A549 (cell line): ENCODE data around the gene ZNF443. TPM values are rescaled to one million over a fixed set of nuclear protein-coding genes. Genes with fewer than 3 reads are reported as not detected.
"Not testable (repeated sequence)": the region's sequence is repeated elsewhere in the genome, so short reads cannot be mapped to it uniquely, and the experiment has no call there.

Source experiments
- ATAC-seq, 2 experiments: fragments of 200-7000 bp in 1 of 2; fragments of >200 bp in 1 of 2; cut with Nextera tagmentation in 1 of 2; cut with Tn5 transposase in 1 of 2; 3 replicates each; pipeline versions ENCODE4 v1.8.0 to v1.9.1; 2018 to 2020; ENCODE audit warnings: mild to moderate bottlenecking in 1 of 2, moderate library complexity in 1 of 2
- CTCF ChIA-PET: fragments of 300-600 bp; sonication (Branson Sonifier 250); formaldehyde crosslinking; extraction: SDS; loops from one replicate; lab custom pipeline; 2021; ENCODE audit warnings: antibody characterized with exemption, inconsistent platforms; lab: Yijun Ruan, JAX
- POLR2A ChIA-PET: fragments of 350-600 bp; formaldehyde crosslinking; extraction: SDS; loops from one replicate; lab custom pipeline; 2021; ENCODE audit warnings: antibody characterized with exemption, inconsistent platforms; lab: Yijun Ruan, JAX
- DNase-seq, 2 experiments: peaks; one replicate each; pipeline versions ENCODE4 v3.0.0 to v3.0.0-alpha.2; 2011 to 2016; ENCODE audit warnings: low read depth in 1 of 2, low spot score in 1 of 2
- FAIRE-seq: peaks from 2 replicates; lab custom pipeline; 2011; peaks lifted over from hg19 to GRCh38; lab: Jason Lieb, UNC
- H3K27ac ChIP-seq, 2 experiments: fragments of >200 bp; sonication (Bioruptor Twin); formaldehyde crosslinking; 3 replicates each; pipeline ENCODE4 v1.5.1; 2016 to 2017
- H3K4me1 ChIP-seq: fragments of >200 bp; sonication (Bioruptor Twin); formaldehyde crosslinking; 3 replicates; pipeline ENCODE4 v1.6.1; 2016
- H3K4me2 ChIP-seq: fragments of >200 bp; sonication (Bioruptor Twin); formaldehyde crosslinking; 3 replicates; pipeline ENCODE4 v1.6.1; 2016
- H3K4me3 ChIP-seq: fragments of >200 bp; sonication (Bioruptor Twin); formaldehyde crosslinking; 3 replicates; pipeline ENCODE4 v1.5.1; 2016
- H3K9me3 ChIP-seq: fragments of >200 bp; sonication (Bioruptor Twin); formaldehyde crosslinking; 3 replicates; pipeline ENCODE4 v1.6.1; 2016
- BHLHE40 ChIP-seq: IDR thresholded peaks from 2 replicates; pipeline ENCODE4 v1.6.1; 2012; ENCODE audit warnings: low read depth, low read length, inconsistent platforms
- CBX8 ChIP-seq: fragments of 200-600 bp; sonication (generic); IDR thresholded peaks from 2 replicates; pipeline ENCODE4 v1.6.1; 2016
- EHF ChIP-seq: fragments of 250-450 bp; sonication (Bioruptor Pico); IDR thresholded peaks from 2 replicates; pipeline ENCODE4 v1.5.0; 2020; ENCODE audit warnings: mild to moderate bottlenecking
- EP300 ChIP-seq, 2 experiments: fragments of >200 bp; sonication (Bioruptor Twin); formaldehyde crosslinking; IDR thresholded peaks; 2 replicates in 1 of 2; 3 replicates in 1 of 2; pipeline ENCODE4 v1.6.1; 2016 to 2017
- ESRRA ChIP-seq: fragments of 150-350 bp; IDR thresholded peaks from 2 replicates; pipeline ENCODE4 v1.6.1; 2014; ENCODE audit warnings: mild to moderate bottlenecking, low read length, borderline replicate concordance
- FOSB ChIP-seq: fragments of 250-450 bp; sonication (Bioruptor Pico); IDR thresholded peaks from 2 replicates; pipeline ENCODE4 v1.5.0; 2020; ENCODE audit warnings: mild to moderate bottlenecking, moderate library complexity
- HDAC2 ChIP-seq: fragments of 200-600 bp; sonication (generic); IDR thresholded peaks from 2 replicates; pipeline ENCODE4 v1.6.1; 2016
- HOXA7 ChIP-seq: fragments of 250-450 bp; sonication (Bioruptor Pico); IDR thresholded peaks from 2 replicates; pipeline ENCODE4 v1.5.0; 2020; ENCODE audit warnings: mild to moderate bottlenecking, moderate library complexity
- HOXB13 ChIP-seq: fragments of 250-450 bp; sonication (Bioruptor Pico); IDR thresholded peaks from 2 replicates; pipeline ENCODE4 v1.5.0; 2020; ENCODE audit warnings: low read depth, mild to moderate bottlenecking, moderate library complexity
- HOXB5 ChIP-seq: fragments of 250-450 bp; sonication (Bioruptor Pico); IDR thresholded peaks from 2 replicates; pipeline ENCODE4 v1.5.0; 2020; ENCODE audit warnings: mild to moderate bottlenecking, moderate library complexity
- KDM1A ChIP-seq: fragments of 200-600 bp; sonication (generic); IDR thresholded peaks from 2 replicates; pipeline ENCODE4 v1.6.1; 2016; ENCODE audit warnings: low read depth, mild to moderate bottlenecking
- MAFK ChIP-seq: fragments of 450-650 bp; IDR thresholded peaks from 2 replicates; pipeline ENCODE4 v1.6.1; 2014; ENCODE audit not compliant: partially characterized antibody
- MYC ChIP-seq: IDR thresholded peaks from 2 replicates; pipeline ENCODE4 v1.6.1; 2012; ENCODE audit warnings: mild to moderate bottlenecking, inconsistent platforms, low read length, improper control_type of control experiment, borderline replicate concordance
- NFE2L2 ChIP-seq: fragments of 150-350 bp; conservative IDR thresholded peaks from 2 replicates; pipeline ENCODE4 v1.6.1; 2014; ENCODE audit warnings: low read length
- NR3C1 ChIP-seq: fragments of >200 bp; sonication (Bioruptor Twin); formaldehyde crosslinking; IDR thresholded peaks from 3 replicates; pipeline ENCODE4 v1.6.1; 2017
- PHF8 ChIP-seq: fragments of 200-600 bp; sonication (generic); IDR thresholded peaks from 2 replicates; pipeline ENCODE4 v1.6.1; 2016; ENCODE audit warnings: low read depth, mild to moderate bottlenecking, antibody characterized with exemption, moderate library complexity, borderline replicate concordance
- RAD21 ChIP-seq, 2 experiments: fragments of >200 bp in 1 of 2; sonication (Bioruptor Twin) in 1 of 2; formaldehyde crosslinking in 1 of 2; IDR thresholded peaks in 1 of 2; conservative IDR thresholded peaks in 1 of 2; 2 replicates in 1 of 2; 3 replicates in 1 of 2; pipeline ENCODE4 v1.6.1; 2012 to 2018; ENCODE audit warnings: inconsistent platforms in 1 of 2
- RARB ChIP-seq: fragments of 250-450 bp; sonication (Bioruptor Pico); IDR thresholded peaks from 2 replicates; pipeline ENCODE4 v1.8.0; 2021; ENCODE audit warnings: mild to moderate bottlenecking, moderate library complexity
- RCOR1 ChIP-seq: fragments of 150-350 bp; IDR thresholded peaks from 2 replicates; pipeline ENCODE4 v1.6.1; 2014; ENCODE audit warnings: antibody characterized with exemption, low read length, low read depth
- RFX5 ChIP-seq: fragments of 450-650 bp; IDR thresholded peaks from 2 replicates; pipeline ENCODE4 v1.7.1; 2014; ENCODE audit warnings: antibody characterized with exemption, mild to moderate bottlenecking, moderate library complexity
- TFCP2L1 ChIP-seq: fragments of 250-450 bp; sonication (Bioruptor Pico); IDR thresholded peaks from 2 replicates; pipeline ENCODE4 v1.5.0; 2021; ENCODE audit warnings: mild to moderate bottlenecking
- ZC3H11A ChIP-seq: fragments of 450-650 bp; IDR thresholded peaks from 2 replicates; pipeline ENCODE4 v1.6.1; 2014; ENCODE audit warnings: antibody characterized with exemption, mild to moderate bottlenecking
- ZFP36 ChIP-seq: fragments of 450-650 bp; IDR thresholded peaks from 2 replicates; pipeline ENCODE4 v1.6.1; 2014; ENCODE audit warnings: borderline replicate concordance; ENCODE audit not compliant: partially characterized antibody
- WGBS: methylation state at CpG from one replicate; pipeline ENCODE4 v1.1.6; 2017; ENCODE audit errors: missing lambda C conversion rate; 5-methylcytosine and 5-hydroxymethylcytosine counted together
- polyA plus RNA-seq, 4 experiments: library from polyadenylated mRNA; depleted of rRNA in 3 of 4; stranded (reverse); fragments of >200 nt; fragmentation: RNase III in 1 of 4; extraction: RNeasy Plus Mini Kit Qiagen cat#74134 plus additional on column Dnase treatment in 1 of 4; gene quantifications; 2 replicates in 3 of 4; 3 replicates in 1 of 4; pipeline ENCODE4 v1.2.3, GENCODE V29; 2011 to 2017
- TF ChIP-seq, protein P1 (sequence below): fragments of 450-650 bp; IDR thresholded peaks from 2 replicates; pipeline ENCODE4 v1.6.1; 2014; ENCODE audit warnings: antibody characterized with exemption
- TF ChIP-seq, protein P2 (sequence below): IDR thresholded peaks from 2 replicates; pipeline ENCODE4 v1.6.1; 2012; ENCODE audit warnings: low read depth, borderline replicate concordance
- TF ChIP-seq, protein P3 (sequence below): IDR thresholded peaks from 2 replicates; pipeline ENCODE4 v1.6.1; 2012
- TF ChIP-seq, protein P4 (sequence below): IDR thresholded peaks from 2 replicates; pipeline ENCODE4 v1.6.1; 2012
- TF ChIP-seq, protein P5 (sequence below): fragments of 250-450 bp; sonication (Bioruptor Pico); IDR thresholded peaks from 2 replicates; pipeline ENCODE4 v1.5.0; 2021; ENCODE audit warnings: mild to moderate bottlenecking, moderate library complexity, borderline replicate concordance

The ZNF443 gene
- polyA plus RNA-seq, 2 of the 4 experiments (the other 2 are of a cell fraction), result 1.0 to 1.1 TPM

DNA sequence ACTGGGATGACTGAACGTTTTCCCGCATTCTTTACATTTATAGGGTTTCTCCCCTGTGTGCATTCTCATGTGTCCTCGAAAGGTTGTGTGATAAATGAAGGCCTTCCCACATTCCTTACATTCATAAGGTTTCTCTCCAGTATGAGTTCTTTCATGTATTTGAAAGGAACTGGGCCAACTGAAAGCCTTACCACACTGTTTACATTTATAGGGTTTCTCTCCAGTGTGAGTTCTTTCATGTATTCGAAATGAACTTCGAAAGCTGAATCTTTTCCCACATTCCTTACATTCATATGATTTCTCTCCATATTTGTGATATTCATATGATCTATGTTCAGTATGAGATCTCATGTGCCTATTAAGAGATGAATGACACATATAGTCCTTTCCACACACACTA lies 24.4 kb upstream of the ZNF443 start:
- Histone ChIP-seq H3K4me3 (no peak overlapping the region), H3K4me2 (no peak overlapping the region), H3K9me3 (peaks cover 18% of the 10 kb centered on the region), H3K27ac (no peak overlapping the region), H3K4me1 (no peaks in the 10 kb centered on the region)
- WGBS, result 31% methylated on average over 5 of the region's 5 CpGs
- ChIA-PET CTCF (interaction anchor here (0.6 kb wide), 1 partner anchor 9 kb away, joined by 3 read pairs; no protein-coding TSS in a partner anchor), POLR2A (no interaction called here)
- FAIRE-seq (no peak), DNase-seq (no peak), ATAC-seq (no peak)
- TF ChIP-seq EHF (CRISPR knock-in tag) (no peak), CBX8 (no peak), FOSB (CRISPR knock-in tag) (no peak), NR3C1 (no peak), TFCP2L1 (CRISPR knock-in tag) (no peak)
- TF ChIP-seq, protein P1, sequence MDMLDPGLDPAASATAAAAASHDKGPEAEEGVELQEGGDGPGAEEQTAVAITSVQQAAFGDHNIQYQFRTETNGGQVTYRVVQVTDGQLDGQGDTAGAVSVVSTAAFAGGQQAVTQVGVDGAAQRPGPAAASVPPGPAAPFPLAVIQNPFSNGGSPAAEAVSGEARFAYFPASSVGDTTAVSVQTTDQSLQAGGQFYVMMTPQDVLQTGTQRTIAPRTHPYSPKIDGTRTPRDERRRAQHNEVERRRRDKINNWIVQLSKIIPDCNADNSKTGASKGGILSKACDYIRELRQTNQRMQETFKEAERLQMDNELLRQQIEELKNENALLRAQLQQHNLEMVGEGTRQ, result no peak
- TF ChIP-seq, protein P2, sequence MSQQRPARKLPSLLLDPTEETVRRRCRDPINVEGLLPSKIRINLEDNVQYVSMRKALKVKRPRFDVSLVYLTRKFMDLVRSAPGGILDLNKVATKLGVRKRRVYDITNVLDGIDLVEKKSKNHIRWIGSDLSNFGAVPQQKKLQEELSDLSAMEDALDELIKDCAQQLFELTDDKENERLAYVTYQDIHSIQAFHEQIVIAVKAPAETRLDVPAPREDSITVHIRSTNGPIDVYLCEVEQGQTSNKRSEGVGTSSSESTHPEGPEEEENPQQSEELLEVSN, result no peak
- TF ChIP-seq, protein P3, sequence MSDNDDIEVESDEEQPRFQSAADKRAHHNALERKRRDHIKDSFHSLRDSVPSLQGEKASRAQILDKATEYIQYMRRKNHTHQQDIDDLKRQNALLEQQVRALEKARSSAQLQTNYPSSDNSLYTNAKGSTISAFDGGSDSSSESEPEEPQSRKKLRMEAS, result no peak
- TF ChIP-seq, protein P4, sequence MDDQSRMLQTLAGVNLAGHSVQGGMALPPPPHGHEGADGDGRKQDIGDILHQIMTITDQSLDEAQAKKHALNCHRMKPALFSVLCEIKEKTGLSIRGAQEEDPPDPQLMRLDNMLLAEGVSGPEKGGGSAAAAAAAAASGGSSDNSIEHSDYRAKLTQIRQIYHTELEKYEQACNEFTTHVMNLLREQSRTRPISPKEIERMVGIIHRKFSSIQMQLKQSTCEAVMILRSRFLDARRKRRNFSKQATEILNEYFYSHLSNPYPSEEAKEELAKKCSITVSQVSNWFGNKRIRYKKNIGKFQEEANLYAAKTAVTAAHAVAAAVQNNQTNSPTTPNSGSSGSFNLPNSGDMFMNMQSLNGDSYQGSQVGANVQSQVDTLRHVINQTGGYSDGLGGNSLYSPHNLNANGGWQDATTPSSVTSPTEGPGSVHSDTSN, result no peak

DNA sequence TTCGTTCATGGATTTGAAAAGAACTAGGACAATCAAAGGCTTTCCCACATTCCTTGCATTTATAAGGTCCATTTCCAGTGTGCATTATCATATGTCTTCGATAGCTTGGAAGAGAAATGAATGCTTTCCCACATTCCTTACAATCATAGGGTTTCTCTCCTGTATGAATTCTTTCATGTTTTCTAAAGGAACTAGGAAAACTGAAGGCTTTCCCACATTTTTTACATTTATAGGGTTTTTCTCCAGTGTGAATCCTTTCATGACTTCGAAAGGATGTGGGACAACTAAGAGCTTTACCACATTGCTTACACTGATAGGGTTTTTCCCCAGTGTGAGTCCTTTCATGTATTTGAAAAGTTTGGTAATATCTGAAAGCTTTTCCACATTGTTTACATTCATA lies 23.9 kb upstream of the ZNF443 start:
- WGBS, result 8% methylated on average over 3 of the region's 3 CpGs
- no peak for TF ChIP-seq NFE2L2
- no peak for TF ChIP-seq RCOR1
- TF ChIP-seq, protein P5, sequence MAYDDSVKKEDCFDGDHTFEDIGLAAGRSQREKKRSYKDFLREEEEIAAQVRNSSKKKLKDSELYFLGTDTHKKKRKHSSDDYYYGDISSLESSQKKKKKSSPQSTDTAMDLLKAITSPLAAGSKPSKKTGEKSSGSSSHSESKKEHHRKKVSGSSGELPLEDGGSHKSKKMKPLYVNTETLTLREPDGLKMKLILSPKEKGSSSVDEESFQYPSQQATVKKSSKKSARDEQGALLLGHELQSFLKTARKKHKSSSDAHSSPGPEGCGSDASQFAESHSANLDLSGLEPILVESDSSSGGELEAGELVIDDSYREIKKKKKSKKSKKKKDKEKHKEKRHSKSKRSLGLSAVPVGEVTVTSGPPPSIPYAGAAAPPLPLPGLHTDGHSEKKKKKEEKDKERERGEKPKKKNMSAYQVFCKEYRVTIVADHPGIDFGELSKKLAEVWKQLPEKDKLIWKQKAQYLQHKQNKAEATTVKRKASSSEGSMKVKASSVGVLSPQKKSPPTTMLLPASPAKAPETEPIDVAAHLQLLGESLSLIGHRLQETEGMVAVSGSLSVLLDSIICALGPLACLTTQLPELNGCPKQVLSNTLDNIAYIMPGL, result no peak
- TF ChIP-seq BHLHE40, result no peak
- TF ChIP-seq ZC3H11A, result no peak
- TF ChIP-seq CBX8, result no peak
- no peak for TF ChIP-seq KDM1A
- no peak for TF ChIP-seq PHF8
- Histone ChIP-seq H3K4me2 (no peak overlapping the region), H3K9me3 (peaks cover 18% of the 10 kb centered on the region), H3K4me1 (no peaks in the 10 kb centered on the region), H3K4me3 (no peak overlapping the region), H3K27ac (no peak overlapping the region)
- CTCF ChIA-PET, result no interaction called here
- ATAC-seq, result no peak
- FAIRE-seq, result no peak
- POLR2A ChIA-PET, result no interaction called here
- no peak for DNase-seq

DNA sequence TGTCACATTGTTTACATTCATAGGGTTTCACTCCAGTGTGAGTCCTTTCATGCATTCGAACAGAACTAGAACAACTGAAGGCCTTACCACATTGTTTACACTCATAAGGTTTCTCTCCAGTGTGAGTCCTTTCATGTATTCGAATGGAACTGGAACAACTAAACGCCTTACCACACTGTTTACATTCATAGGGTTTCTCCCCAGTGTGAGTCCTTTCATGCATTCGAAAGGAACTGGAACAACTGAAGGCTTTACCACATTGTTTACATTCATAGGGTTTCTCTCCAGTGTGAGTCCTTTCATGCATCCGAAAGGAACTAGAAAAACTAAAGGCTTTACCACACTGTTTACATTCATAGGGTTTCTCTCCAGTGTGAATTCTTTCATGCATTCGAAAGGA lies 23.3 kb upstream of the ZNF443 start:
- DNase-seq, CTCF ChIA-PET: not testable (repeated sequence)

DNA sequence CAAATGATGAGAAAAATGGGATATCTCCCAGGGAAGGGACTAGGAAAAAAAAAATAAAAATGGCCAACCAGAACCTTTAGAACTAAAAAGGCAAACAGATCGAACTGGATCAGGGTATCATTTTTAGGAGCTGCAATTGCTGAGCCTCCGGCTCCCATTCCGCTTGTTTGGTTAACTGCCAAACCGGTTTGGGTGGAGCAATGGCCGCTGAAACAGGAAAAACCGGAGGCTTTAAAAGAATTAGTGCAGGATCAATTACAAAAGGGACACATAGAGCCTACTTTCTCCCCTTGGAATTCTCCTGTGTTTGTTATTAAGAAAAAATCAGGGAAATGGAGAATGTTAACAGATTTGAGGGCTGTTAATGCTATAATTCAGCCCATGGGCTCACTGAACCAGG lies 12.7 kb upstream of the ZNF443 start:
- no peak for ATAC-seq
- ChIA-PET POLR2A (no interaction called here), CTCF (no interaction called here)
- WGBS, result 19% methylated on average over 6 of the region's 6 CpGs
- FAIRE-seq, result no peak
- H3K4me2 ChIP-seq, result no peak overlapping the region
- H3K4me1 ChIP-seq, result no peaks in the 10 kb centered on the region
- H3K4me3 ChIP-seq, result no peak overlapping the region
- DNase-seq, result no peak
- H3K27ac ChIP-seq, result no peak overlapping the region
- H3K9me3 ChIP-seq, result no peaks in the 10 kb centered on the region; the same call in 2 of the 3 replicates
- no peak for TF ChIP-seq CBX8
- no peak for TF ChIP-seq ZFP36
- TF ChIP-seq RFX5, result no peak
- no peak for TF ChIP-seq PHF8
- no peak for TF ChIP-seq HOXA7 (CRISPR knock-in tag)
- no peak for TF ChIP-seq RARB
- TF ChIP-seq, protein P1, result no peak
- TF ChIP-seq NFE2L2, result no peak
- TF ChIP-seq MYC, result no peak
- TF ChIP-seq MAFK, result no peak
- TF ChIP-seq BHLHE40, result no peak
- TF ChIP-seq HOXB13 (CRISPR knock-in tag), result no peak
- no peak for TF ChIP-seq ESRRA
- no peak for TF ChIP-seq HOXB5 (CRISPR knock-in tag)
- no peak for TF ChIP-seq TFCP2L1 (CRISPR knock-in tag)
- no peak for TF ChIP-seq HDAC2
- TF ChIP-seq EP300 (IDR thresholded peaks at IDR 0.05), result no peak
- TF ChIP-seq RAD21 (conservative IDR thresholded peaks at IDR 0.05 in 1 of 2, IDR thresholded peaks at IDR 0.05 in 1 of 2), result no peak

More for the DNA sequence above, 23.3 kb upstream of the ZNF443 start:
- H3K4me1 ChIP-seq, ATAC-seq, H3K4me3 ChIP-seq, POLR2A ChIA-PET, H3K27ac ChIP-seq, H3K4me2 ChIP-seq, FAIRE-seq: not testable (repeated sequence)
- H3K9me3 ChIP-seq, result peaks cover 18% of the 10 kb centered on the region
- WGBS, result 5% methylated on average over 6 of the region's 6 CpGs
